NCI-H2081 treated with DMSO at 0.1 percent for 48 hours (cell line): Measurements from ENCODE around the gene ADCY9.
"Not testable (repeated sequence)": the region's sequence is repeated elsewhere in the genome, so short reads cannot be mapped to it uniquely, and the experiment has no call there.

ENCODE experiments used
- DNase-seq: peaks from one replicate; lab custom pipeline; 2025; lab: John Stamatoyannopoulos, UW

Gene ADCY9

DNA sequence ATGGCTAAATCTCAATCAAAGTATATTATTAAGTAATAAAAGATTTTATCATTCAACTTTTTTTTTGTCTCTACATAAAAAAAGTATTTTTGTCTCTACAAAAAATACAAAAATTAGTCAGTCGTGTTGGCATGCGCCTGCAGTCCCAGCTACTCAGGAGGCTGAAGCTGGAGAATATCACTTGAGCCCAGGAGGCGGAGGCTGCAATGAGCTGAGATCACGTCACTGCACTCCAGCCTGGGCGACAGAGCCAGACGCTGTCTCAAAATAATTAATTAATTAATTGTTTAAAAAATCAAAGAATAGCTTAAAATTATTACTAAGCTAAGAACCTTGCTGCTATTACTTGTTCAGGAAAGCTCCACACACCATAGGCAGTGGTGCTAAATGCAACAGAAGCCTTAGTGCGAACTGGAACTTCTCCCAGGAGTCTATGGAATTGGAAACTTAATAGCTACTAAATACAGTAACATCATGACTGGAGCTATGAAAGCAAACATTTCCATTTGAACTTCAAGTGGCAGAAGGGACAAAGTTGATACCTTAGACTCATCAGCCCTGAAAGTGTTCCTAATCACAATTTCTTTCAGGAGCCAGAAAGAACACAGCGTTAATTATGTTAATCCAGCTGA, 22.6 kb downstream of the ADCY9 start:
- no peak for DNase-seq

DNA sequence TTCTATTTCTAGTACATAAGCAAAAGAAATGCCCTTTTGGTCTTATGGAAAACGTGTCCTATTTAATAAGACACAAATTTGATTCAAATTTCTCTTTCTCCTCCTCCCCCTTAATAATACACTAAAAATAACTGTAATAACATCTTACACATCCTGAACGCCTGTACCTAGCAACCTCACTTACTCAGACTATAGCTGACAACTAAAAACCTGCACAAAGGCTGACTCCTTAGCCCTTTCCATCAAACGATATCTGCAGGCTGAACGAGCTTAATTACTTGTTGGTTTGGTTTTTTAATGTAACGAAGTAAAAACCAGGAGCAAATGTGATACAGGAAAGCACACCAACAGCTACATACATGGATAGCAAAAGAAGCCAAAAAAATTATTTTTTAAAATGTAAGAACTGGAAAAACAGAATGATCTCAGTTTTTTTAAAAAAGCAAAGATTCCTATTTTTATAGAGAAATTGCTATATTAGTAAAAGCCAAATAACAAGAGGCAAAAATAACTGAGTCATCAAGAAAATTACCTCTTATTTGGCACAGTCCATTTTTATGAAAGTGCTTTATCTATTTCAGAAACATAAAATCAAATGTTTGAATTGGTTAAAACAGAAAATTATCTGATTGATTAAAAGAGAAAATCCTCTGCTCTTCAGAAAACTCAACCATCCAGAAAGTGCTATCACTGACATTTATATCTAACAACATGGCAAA, 23.5 kb downstream of the ADCY9 start:
- DNase-seq: no peak

DNA sequence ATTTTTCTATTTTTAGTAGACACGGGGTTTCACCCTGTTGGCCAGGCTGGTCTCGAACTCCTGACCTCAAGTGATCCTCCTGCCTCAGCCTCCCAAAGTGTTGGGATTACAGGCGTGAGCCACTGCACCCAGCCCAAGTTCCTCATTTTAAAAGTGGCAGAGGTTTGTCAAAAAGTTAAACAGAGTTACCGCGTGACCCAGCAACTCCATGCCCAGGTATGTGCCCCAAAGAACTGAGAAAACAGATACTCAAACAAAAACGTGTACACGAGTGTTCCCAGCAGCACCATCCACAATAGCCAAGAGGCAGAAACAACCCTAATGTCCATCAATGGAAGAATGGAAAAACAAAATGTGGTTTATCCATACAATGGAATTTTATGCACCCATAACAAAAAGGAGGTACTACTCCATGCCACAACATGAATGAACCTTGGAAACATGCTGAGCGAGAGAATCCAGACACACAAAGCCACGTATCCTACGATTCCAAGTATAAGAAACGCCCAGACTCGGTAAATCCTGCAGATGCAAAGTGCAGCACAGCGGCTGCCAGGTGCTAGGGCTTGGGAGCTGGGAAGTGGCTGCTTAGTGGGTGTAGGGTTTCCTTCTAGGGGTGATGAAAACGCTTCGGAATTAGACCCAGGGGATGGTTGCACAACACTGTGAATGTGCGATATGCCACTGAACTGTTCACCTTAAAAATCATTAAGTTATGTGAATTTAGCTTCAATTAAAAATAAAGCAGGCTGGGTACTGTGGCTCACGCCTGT, 24.8 kb downstream of the ADCY9 start:
- no peak for DNase-seq

DNA sequence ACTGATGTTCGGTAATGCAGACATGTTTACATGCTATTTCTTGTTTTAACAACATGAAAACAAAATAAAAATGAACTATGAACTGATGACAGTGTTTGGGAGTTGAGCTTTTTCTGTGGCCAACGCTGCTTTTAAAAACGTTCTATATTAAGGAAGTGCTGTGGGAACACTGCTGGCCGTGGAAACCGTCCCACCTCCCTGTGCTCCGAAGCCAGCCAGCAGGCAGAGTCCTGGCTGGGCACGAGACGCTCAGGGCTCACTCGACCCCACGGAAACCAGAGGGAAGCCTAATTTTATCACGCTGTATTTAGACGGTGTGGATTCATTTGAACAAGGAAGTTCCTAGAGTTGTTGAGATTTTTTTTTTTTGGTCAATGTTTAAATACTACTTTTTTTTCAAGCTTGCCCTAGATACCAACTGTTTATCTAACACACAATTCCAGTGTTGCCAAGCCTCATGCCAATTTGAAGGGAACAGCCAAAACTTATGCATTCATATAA, 25.8 kb downstream of the ADCY9 start:
- no peak for DNase-seq

DNA sequence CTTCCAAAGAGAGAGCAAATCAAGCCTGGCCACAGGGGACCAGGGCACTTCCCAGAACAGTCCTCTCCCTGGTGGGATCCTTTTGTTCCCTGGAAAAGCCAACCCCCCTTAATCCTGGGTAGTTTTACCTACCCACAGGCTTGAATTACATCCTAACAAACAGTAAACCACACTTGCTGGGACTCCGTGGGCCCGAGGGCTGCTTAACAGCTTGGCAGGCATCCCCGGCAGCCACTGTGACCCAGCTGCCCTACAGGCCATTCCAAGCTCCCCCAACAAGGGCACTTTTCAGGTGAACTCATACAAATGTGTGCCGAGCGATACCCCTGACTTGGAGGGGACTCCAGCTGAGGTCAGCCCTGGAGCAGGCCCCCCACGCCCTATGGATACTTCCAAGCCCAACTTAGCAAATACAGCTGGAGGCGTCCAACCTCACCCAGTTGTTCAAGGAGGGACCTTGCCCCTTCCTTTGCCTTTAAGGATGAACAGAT, 26.4 kb downstream of the ADCY9 start:
- DNase-seq: no peak

DNA sequence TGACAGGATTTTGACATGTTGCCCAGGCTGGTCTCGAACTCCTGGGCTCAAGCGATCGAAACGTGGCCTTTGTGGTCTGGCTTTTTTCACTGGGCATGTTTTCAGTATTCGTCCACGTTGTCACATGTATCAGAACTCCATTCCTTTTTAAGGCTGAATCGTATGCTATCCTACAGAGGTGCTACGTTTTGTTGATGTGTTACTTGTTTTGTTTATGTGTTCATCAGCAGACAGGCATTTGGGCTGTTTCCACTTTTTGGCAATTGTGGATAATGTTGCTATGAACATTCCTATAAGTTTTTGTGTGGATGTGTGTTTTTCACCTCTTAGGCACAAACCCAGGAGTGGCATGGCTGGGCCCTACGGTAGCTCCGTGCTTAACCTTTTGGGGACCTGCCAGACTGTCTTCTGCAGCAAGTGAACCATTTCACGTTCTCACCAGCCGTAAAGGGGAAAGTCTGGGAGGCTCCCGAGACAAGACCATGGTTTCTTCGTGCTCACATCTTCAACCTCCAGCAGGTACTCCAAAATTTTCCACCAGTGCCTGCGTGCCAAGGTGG, 26.9 kb downstream of the ADCY9 start:
- no peak for DNase-seq

DNA sequence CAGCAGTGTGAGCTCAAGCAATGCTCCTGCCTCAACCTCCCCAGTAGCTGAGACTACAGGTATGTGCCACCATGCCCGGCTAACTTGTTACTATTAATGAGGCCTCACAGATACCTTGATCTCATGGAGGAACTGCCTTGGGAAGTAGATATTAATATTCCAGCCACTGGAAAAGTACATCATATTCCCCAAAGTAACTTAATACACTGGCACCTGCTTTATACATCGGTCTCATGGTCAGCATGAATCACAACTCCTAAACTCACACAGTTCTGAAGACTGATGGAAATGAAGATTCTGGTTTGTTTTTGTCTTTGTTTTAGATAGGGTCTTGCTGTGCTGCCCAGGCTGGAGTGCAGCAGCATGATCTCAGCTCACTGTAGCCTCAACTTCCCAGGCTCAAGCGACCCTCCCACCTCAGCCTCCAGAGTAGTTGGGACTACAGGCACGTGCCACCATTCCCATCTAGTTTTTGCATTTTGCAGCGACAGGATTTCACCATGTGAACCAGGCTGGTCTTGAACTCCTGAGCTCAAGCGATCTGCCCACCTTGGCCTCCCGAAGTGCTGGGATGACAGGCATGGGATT, 28.2 kb downstream of the ADCY9 start:
- no peak for DNase-seq

DNA sequence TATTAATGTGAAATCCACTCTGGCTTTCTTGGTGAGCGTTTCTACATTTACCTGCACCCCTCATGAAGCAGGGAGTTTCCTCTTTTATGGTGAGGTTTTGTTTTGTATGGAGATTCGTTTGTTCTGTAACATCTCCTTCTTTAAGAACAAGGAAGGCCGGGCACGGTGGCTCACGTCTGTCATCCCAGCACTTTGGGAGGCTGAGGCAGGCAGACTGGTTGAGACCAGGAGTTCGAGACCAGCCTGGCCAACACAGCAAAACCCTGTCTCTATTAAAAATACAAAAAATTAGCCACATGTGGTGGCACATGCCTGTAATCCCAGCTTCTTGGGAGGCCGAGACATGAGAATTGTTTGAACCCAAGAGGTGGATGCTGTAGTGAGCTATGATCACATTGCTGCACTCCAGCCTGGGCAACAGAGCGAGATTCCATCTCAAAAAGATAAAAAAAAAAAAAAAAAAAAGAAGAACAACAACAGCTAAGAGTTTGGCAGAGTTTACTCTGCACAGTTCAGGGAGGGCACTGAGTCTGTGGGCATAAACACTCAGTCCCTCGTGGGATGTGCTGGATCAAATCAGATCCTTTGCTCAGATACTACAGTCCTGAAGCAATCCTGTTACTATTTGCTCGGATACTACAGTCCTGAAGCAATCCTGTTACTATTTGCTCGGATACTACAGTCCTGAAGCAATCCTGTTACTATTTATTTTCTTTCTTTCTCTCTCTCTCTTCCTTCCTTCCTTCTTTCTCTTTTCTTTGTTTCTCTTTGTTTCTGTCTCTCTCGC, 28.9 kb downstream of the ADCY9 start:
- DNase-seq: no peak

DNA sequence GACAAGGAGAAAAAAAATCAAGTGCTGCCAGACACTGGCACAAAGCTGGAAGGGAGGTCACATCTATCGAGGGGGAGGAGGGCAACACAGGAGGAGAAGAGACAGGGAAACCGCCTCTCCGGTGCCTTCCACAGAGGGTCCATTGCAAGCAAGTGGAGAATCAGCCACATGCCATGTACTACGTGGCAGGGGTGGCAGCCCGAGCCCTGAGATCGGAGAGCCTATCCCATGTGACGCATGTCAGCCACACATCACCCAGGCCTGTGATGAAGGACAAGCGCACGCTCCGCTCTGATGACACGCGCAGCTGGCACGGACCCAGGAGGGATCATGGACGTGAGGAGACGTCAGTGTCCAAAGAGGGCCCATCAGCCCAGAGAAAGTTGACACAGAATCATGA, 30.1 kb downstream of the ADCY9 start:
- DNase-seq: no peak

DNA sequence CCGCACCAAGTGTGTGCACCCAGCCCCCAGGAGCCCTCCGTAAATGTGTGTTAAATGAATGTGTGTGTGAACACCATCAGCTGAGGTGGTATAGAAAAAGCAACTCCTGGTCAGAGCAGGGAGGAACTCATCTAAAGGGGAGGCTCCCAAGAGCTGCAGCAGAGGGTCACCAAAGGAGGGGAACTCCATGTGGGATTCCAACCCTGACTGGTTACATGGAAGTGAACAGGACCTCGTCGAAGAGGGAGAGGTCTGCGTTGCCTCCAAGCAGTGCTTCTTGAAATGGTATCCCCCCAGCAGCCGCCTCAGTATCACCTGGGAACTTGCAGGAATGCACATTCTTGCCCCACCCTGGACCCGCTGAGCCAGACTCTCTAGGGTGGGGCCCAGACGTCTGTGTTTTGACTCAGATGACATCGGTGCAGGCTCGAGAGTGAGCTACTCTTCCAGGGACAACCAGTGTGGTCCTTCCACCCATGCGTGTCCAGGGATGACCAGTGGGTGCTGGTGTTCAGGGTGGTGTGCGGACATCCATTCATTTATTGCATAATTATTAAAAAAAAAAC, 30.8 kb downstream of the ADCY9 start:
- no peak for DNase-seq

DNA sequence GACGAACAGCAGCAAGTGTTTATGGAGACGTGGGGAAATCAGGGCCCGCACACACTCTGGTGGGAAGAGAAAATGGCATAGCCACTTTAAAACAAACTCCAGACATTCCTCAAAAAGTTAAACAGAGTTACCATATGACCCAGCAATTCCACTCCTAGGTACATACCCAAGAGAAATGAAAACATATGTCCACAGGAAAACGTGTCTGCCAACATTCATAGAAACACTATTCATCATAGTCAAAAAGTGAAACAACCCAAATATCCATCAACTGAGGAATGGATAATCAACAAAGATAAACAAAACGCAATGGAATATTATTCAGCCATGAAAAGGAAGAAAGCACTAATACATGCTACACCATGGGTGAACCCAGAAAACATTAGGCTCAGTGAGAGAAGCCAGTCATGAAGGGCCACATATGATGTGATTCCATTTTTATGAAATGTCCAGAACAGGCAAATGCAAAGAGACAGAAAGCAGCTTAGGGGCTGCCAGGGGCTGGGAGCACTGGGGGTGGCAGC, 32.8 kb downstream of the ADCY9 start:
- no peak for DNase-seq

DNA sequence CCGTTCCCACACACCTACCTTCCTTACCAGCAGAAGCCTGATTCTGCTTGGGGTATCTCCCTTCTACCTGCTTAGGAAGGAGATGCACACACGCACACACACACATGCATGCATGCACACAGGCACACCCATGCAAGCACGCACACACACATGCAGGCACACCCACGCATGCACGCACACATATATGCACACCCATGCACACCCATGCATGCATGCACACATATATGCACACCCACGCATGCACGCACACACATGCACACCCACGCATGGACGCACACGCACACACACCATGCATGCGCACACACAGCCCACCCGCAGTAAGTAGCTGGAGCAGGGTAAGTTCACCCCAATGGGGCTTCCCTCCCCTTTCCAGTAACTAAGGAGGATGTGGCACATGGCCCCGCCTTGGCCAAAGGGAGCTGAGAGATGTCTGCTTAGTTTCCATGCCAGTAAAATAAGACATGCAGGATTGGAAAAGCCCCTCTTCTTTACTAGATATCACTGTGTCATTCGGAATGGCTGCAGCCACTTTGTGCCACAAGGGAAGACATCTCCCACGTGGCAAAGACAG, 33.7 kb downstream of the ADCY9 start:
- no peak for DNase-seq

DNA sequence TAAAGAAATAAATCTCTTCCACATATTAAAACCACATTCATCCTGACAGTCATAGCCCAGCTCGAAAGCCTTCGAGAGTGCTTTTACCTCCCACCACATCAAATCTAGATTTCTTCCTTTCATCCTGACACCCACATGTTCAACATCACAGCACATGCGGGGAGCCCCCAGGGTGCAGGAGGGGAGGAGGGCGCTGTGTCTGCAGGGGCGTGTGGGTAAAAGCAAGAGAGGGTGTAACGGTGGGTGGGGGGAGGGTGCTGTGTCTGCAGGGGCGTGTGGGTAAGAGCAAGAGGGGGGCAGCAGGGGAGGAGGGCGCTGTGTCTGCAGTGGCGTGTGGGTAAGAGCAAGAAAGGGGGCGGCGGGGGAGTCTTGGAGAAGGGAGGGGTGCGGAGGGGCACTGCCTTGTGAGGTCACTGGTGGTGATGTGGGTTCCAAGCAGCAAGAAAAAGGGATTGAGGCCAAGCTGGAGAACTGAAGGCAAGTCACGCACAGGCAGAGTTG, 34.7 kb downstream of the ADCY9 start:
- DNase-seq: no peak

DNA sequence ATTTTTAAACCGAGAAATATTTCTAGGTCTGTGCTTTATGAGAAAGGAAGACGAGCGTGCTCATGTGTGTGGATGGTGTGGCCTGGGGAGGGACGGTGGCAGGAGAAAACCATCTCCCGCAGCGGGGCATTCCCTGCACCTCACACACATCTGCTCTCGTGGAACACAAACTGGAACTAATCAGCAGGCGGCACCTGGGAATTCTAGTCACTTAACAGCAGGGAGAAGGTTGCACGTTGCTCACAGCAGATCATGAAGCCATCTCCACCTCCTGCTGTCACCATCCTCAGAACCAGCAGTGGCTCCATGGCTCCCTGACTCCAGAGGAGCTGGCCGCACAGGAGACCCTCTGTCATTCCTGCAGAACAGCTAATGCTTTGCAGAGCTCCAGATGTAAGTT, 35.2 kb downstream of the ADCY9 start:
- no peak for DNase-seq

DNA sequence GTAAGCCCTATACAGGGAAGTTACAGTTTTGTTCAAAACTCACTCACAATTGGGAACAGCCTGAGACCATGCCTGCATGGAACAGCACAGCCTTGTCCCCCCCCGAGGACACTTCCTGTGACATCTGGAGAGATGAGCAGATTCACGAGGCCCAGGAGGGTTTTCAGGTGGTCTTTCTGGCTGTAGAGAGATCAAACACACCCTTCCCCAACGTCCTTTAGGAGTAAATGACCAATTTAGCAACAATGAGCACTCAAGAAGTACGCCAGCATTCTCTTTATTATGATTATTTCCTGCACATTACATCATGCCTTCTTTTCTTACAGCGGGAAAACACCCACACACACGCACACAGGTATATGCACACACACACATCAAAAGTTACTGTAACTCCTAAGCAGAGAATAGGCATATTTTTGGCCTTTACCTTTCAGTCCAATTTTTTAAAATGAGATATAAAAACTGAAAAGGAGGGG, 39.0 kb downstream of the ADCY9 start:
- DNase-seq: no peak

DNA sequence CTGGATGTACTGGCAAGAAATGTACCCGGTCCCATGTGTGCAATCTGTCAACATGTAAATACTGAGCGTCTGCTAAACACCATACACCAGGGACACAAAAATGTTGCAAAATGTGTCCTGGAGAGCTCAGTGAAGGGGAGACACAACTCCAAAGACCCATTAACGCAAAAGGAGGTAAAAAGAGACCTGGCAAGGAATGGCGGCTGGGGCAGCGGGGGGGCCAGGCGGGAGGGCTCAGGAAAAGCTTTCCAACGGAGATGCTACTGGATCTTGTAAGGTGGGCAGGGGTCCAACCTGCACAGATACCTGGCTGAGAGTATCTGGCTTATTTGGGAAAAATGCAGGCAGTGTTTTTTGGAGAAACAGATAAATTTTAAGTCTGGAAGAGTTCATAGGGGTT, 40.7 kb downstream of the ADCY9 start:
- no peak for DNase-seq

DNA sequence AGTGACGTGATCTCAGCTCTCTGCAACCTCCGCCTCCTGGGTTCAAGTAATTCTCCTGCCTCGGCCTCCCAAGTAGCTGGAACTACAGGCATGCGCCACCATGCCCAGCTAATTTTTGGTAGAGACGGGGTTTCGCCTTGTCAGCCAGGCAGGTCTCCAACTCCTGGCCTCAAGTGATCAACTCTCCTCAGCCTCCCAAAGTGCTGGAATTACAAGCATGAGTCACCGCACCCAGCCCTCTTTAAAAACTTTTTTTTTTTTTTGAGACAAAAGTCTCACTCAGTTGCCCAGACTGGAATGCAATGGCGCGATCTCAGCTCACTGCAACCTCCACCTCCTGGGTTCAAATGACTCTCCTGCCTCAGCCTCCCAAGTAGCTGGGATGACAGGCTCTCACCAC, 43.1 kb downstream of the ADCY9 start:
- DNase-seq: not testable (repeated sequence)

DNA sequence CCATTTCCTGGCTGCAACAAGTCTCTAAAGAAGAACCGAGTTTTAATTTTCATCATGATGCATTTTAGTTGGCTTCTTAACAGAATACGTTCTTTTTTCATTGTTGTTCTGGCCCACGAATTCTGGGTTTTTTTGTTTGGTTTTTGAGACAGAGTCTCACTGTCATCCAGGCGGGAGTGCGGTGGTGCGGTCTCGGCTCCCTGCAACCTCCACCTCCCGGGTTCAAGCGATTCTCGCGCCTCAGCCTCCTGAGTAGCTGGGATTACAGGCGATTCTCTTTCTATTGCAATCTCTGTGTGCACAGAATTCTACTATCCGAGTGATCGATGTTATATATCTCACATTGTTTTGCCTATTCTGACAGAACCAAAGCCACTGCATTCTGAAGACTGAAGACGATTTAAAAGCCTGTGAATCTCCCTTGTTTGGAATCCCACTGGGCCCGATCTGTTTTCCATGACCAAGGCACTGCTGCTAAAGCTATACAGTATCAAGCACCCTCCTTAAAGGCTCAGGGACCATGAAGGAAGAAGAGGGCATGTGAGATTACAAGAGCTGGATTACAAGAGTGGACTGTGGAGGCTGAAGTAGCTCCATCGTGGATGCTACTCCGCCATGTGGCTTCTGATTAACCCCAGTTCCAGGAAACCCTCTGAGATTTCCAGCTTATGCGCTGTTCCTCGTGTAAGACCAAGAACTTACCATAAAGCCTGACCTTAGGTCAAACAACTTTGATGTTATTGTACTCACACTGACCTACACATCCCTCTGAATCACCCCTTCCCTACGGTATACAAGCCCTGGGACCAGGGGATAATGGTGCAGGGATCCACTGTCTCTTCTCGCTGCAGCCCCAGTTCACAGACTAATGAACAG, 44.3 kb downstream of the ADCY9 start:
- DNase-seq: no peak

DNA sequence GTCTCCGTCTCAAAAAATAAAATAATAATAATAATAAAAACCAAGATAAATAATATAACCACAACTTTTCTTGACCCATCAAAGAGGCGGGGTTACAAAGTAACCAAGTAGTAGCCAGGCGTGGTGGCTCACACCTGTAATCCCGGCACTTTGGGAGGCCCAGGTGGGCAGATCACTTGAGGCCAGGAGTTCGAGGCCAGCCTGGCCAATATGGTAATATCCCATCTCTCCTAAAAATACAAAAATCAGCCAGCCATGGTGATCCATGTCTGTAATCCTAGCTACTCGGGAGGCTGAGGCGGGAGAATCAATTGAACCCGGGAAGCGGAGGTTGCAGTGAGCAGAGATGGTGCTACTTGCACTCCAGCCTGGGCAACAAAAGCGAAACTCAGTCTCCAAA, 45.3 kb downstream of the ADCY9 start:
- DNase-seq: no peak
